SJSA1 (cell line): Measurements from ENCODE around the gene GDF11. TPM values are rescaled to one million over a fixed set of nuclear protein-coding genes. Genes with fewer than 3 reads are reported as not detected.
"Not testable (repeated sequence)": the region's sequence is repeated elsewhere in the genome, so short reads cannot be mapped to it uniquely, and the experiment has no call there.

Source experiments
- DNase-seq, 2 experiments: peaks; one replicate each; pipeline ENCODE4 v3.0.0-alpha.2; 2015 to 2020; ENCODE audit warnings: low spot score in 2 of 2, low read depth in 1 of 2
- H3K27ac ChIP-seq: fragments of 250-450 bp; sonication (Bioruptor Pico); 2 replicates; pipeline ENCODE4 v1.5.1; 2020; ENCODE audit warnings: mild to moderate bottlenecking, moderate library complexity
- H3K27me3 ChIP-seq: fragments of 250-450 bp; sonication (Bioruptor Pico); replicated peaks from 2 replicates; pipeline ENCODE4 v1.5.1; 2020; ENCODE audit warnings: mild to moderate bottlenecking, moderate library complexity
- H3K36me3 ChIP-seq: fragments of 250-450 bp; sonication (Bioruptor Pico); 2 replicates; pipeline ENCODE4 v1.5.1; 2020; ENCODE audit warnings: mild to moderate bottlenecking
- H3K4me1 ChIP-seq: fragments of 250-450 bp; sonication (Bioruptor Pico); replicated peaks from 2 replicates; pipeline ENCODE4 v1.6.1; 2021; ENCODE audit warnings: mild to moderate bottlenecking
- H3K4me3 ChIP-seq: fragments of 250-450 bp; sonication (Bioruptor Pico); 2 replicates; pipeline ENCODE4 v1.5.1; 2020; ENCODE audit warnings: mild to moderate bottlenecking
- H3K9me3 ChIP-seq: fragments of 250-450 bp; sonication (Bioruptor Pico); replicated peaks from 2 replicates; pipeline ENCODE4 v1.5.1; 2020; ENCODE audit warnings: mild to moderate bottlenecking
- total RNA-seq: library from RNA; depleted of rRNA; stranded (reverse); fragments of >200 nt; shearing (Covaris generic); gene quantifications from 2 replicates; pipeline ENCODE4 v1.2.3, GENCODE V29; 2014

Gene GDF11
- total RNA-seq, 1 experiment from 2014 or later = 2.7 TPM

DNA sequence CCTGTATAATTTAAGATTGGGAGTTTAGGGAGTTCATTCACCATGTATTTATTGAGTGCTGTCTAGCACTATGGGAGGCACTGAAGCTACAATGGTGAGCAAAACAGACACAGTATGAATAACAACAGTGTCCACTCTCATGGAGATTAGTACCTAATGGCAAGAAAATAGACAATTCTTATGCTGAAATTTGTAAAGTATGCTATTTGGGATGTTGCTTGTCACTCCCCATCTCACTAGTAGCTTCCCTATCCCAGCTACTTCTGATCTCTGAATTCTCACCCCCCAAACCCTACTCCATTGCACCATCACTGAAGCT lies 4.0 kb downstream of the GDF11 start:
- Histone ChIP-seq H3K27me3 (no peaks in the 10 kb centered on the region), H3K27ac (no peak overlapping the region), H3K36me3 (peaks cover 15% of the 10 kb centered on the region), H3K4me1 (peaks cover 14% of the 10 kb centered on the region), H3K4me3 (no peak overlapping the region), H3K9me3 (no peaks in the 10 kb centered on the region)
- DNase-seq = no peak

DNA sequence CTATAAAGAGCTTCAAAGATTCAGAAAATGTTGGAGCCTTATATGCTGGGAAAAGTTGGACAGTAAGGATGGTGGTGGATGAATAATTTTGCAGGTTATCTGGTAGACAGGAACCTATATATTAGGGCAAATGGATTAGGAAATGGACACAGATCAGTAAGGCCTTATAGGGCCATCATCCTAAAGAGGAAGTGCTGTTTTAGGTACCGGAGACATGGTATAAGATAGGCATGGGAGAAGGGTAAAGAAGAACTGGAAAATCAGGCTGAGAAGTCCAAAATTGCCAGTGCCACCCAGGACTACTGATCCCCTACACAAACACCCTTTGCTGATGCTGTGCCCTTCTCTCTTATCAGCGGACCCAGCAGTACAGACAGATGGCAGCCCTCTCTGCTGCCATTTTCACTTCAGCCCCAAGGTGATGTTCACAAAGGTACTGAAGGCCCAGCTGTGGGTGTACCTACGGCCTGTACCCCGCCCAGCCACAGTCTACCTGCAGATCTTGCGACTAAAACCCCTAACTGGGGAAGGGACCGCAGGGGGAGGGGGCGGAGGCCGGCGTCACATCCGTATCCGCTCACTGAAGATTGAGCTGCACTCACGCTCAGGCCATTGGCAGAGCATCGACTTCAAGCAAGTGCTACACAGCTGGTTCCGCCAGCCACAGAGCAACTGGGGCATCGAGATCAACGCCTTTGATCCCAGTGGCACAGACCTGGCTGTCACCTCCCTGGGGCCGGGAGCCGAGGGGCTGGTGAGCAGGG lies 5.5 kb downstream of the GDF11 start:
- Histone ChIP-seq H3K27ac (no peak overlapping the region), H3K4me3 (no peak overlapping the region), H3K9me3 (no peaks in the 10 kb centered on the region), H3K4me1 (peaks cover 10% of the 10 kb centered on the region), H3K27me3 (no peaks in the 10 kb centered on the region), H3K36me3 (peaks cover 31% of the 10 kb centered on the region)
- no peak for DNase-seq

DNA sequence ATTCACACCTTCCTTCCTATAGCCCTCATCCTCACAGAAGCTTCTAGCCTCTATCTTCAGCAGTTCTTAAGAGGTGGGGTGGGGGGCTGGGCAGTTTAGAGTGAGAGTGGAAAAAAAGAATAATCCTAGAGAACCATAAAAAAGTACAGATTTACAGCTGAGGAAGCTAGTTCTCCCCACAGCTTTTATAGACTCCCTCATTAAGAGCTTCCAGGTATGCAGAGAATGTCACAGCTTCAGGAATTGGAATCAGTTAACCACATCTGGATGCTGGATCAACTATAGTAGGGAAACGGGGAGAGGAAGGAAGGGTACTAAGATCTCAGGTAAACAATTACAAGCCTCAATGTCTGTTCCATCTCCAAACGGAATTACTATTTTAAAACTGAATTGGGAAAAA lies 12.3 kb downstream of the GDF11 start:
- H3K4me3 ChIP-seq = no peak overlapping the region
- no peak for DNase-seq
- H3K27me3 ChIP-seq = no peaks in the 10 kb centered on the region
- no peak overlapping the region for H3K27ac ChIP-seq
- H3K36me3 ChIP-seq = peaks cover 94% of the 10 kb centered on the region
- no peaks in the 10 kb centered on the region for H3K4me1 ChIP-seq
- no peaks in the 10 kb centered on the region for H3K9me3 ChIP-seq

DNA sequence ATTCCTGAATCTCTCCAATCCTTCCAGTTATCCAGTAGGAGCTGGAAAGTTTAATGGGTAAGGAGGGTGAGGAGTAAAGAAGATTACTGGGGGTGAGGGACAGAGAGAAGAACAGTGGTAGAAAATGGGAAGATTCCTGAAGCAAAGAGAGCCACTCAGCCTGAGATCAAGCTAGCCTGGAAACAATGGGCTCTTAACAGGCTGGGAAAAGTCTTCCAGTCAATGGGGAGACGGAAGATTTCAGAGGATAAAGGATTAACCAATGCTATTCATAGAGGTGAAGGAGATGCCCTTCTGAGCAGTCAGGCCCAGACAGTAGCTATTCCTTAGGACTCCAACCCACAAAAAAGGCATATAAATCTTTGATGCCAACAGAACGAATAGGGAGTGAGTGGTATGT lies 14.8 kb downstream of the GDF11 start:
- H3K27ac ChIP-seq = no peak overlapping the region
- peaks cover 94% of the 10 kb centered on the region for H3K36me3 ChIP-seq
- no peak overlapping the region for H3K4me3 ChIP-seq

DNA sequence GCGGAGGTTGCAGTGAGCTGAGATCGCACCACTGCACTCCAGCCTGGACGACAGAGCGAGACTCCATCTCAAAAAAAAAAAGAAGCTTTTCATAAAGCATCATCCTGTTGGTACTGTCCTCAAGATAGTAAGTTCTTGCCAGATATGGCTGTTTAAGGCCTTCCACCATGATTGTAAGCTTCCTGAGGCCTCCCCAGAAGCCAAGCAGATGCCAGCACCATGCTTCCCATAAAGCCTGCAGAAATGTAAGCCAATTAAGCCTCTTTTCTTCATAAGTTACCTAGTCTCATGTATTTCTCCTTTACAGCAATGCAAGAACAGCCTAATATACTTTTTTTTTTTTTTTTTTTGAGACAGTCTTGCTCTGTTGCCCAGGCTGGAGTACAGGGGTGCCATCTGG lies 15.7 kb downstream of the GDF11 start:
- H3K9me3 ChIP-seq, DNase-seq, H3K4me3 ChIP-seq, H3K4me1 ChIP-seq, H3K27ac ChIP-seq, H3K27me3 ChIP-seq: not testable (repeated sequence)
- H3K36me3 ChIP-seq = peaks cover 92% of the 10 kb centered on the region

More for the DNA sequence above, 14.8 kb downstream of the GDF11 start:
- H3K27me3 ChIP-seq = no peaks in the 10 kb centered on the region
- no peaks in the 10 kb centered on the region for H3K9me3 ChIP-seq
- H3K4me1 ChIP-seq = no peaks in the 10 kb centered on the region
- no peak for DNase-seq

DNA sequence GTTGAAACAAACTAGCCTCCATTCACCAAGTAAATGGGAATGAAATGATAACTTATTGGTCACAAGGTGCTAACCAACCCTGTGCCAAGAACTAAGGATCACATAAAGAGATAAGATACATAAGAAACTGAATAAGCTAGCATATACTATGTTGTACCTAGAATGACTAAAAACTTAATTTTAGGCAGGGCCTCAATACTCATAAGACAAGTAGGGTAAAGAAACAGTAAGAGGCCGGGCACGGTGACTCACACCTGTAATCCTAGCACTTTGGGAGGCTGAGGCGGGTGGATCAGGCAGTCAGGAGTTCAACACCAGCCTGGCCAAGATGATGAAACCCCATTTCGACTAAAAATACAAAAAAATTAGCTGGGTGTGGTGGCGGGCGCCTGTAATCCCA lies 17.7 kb downstream of the GDF11 start:
- Histone ChIP-seq H3K27me3 (no peaks in the 10 kb centered on the region), H3K27ac (no peak overlapping the region), H3K9me3 (no peaks in the 10 kb centered on the region), H3K4me3 (no peak overlapping the region), H3K36me3 (peaks cover 78% of the 10 kb centered on the region), H3K4me1 (no peaks in the 10 kb centered on the region)
- DNase-seq = no peak

DNA sequence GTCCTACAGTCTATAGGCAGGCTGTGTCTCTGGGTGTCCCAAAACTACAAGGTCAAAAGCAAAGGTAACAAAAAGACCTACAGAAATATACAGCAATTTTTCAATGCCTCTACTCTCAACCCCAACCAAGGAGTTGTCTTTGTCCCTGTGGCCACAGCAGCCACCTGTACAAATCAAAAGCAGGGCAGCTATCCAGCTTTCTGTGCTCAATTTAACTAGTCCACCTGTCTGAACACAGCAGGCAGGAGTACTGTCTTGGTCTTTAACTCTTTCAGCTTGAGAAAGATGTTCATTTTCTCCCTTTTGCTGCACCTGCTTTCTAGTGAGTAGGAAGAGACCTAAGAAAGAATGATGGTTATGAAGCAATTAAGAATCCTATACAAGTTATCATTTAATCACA lies 19.7 kb downstream of the GDF11 start:
- no peak overlapping the region for H3K27ac ChIP-seq
- no peaks in the 10 kb centered on the region for H3K4me1 ChIP-seq
- H3K27me3 ChIP-seq = no peaks in the 10 kb centered on the region
- H3K36me3 ChIP-seq = peaks cover 68% of the 10 kb centered on the region
- DNase-seq = no peak
- H3K4me3 ChIP-seq = no peak overlapping the region
- H3K9me3 ChIP-seq = no peaks in the 10 kb centered on the region

DNA sequence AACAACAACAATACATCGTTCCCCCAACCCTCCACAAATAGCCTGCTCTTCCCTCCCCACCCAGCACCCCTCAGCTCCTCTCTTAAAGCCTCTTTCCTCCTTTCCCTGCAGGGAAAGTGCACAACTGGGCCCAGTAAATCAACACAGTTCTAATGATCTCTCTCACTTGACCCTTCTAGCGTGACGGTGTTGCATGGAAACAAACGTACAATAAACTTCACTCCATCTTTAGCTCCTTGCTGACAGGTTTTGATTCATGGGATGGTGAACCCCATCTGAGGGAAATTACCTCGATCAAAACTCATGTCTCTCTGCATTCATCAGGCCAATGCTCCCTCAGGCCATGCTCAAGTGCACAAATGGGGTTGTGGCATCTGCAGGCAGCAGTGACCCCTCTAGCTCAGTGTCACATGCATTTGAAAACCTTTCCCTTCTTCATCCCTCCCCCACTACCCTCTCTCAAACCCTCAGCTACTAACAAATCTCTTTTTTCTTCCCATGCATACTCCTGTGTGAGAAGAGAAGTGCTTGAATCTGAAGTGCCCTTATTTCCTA lies 22.9 kb downstream of the GDF11 start:
- Histone ChIP-seq H3K27ac (no peak overlapping the region), H3K9me3 (no peaks in the 10 kb centered on the region), H3K36me3 (peaks cover 61% of the 10 kb centered on the region), H3K4me1 (no peaks in the 10 kb centered on the region), H3K27me3 (no peaks in the 10 kb centered on the region), H3K4me3 (no peak overlapping the region)
- no peak for DNase-seq

DNA sequence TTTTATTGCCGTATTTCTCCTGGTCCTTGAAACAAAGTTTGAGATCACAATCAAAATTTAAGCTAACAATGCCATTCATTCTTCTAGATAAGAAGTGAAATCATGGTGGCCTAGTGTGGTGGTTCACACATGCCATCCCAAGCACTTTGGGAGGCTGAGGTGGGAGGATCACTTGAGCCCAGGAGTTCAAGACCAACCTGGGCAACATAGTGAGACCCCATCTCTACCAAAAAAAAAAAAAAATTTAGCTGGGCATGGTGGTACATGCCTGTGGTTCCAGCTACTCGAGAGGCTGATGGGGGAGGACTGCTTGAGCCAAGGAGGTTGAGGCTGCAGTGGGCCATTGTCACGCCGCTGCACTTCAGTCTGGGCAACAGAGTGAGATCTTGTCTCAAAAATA lies 24.2 kb downstream of the GDF11 start:
- no peak for DNase-seq
- Histone ChIP-seq H3K9me3 (no peaks in the 10 kb centered on the region), H3K27me3 (no peaks in the 10 kb centered on the region)

DNA sequence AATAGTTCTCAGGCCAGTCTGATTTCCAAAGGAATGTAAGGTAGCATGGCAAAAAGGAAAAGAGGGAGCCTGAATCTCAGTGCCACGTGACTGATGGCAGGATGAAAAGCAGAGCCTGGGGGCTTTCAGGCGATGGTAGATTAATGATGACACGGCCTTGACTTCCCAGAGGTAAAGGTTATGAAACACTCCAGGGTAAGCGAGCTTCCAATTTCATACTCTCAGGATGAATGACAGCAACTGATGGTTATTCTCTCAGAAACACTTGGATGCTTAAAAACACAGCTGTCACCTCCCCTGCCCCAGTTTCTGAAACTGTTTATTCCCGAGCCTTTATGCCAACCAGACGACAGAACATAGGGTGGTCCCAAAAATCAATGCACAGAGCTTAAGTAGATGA lies 28.8 kb downstream of the GDF11 start:
- Histone ChIP-seq H3K4me3 (no peak overlapping the region), H3K36me3 (peaks cover 61% of the 10 kb centered on the region), H3K27me3 (no peaks in the 10 kb centered on the region), H3K27ac (no peak overlapping the region), H3K4me1 (no peaks in the 10 kb centered on the region), H3K9me3 (no peaks in the 10 kb centered on the region)
- DNase-seq = no peak

More for the DNA sequence above, 24.2 kb downstream of the GDF11 start:
- Histone ChIP-seq H3K4me3 (no peak overlapping the region), H3K4me1 (no peaks in the 10 kb centered on the region), H3K27ac (no peak overlapping the region), H3K36me3 (peaks cover 59% of the 10 kb centered on the region)

DNA sequence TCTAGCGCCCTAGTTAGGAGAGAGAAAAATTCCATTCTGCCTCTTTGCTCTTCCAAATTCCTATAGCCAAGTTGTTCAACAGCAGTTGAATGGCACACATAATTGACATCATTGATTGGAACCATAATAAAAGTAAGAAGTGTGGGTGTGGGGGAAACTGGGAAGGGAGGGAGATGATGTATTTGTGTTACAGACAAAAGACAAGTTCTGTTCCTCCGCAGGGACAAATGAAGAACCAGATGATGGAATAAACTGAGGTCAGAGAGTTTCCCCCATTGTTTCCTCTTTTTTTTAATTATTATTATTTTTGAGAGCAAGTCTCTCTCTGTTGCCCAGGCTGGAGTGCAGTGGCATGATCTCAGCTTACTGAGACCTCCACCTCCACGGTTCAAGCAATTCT lies 34.9 kb downstream of the GDF11 start:
- peaks cover 5% of the 10 kb centered on the region; the same call in 1 of the 2 replicates for H3K4me1 ChIP-seq
- no peak overlapping the region for H3K4me3 ChIP-seq
- H3K27me3 ChIP-seq = no peaks in the 10 kb centered on the region
- peaks cover 76% of the 10 kb centered on the region for H3K36me3 ChIP-seq
- H3K9me3 ChIP-seq = no peaks in the 10 kb centered on the region
- no peak overlapping the region for H3K27ac ChIP-seq
- no peak for DNase-seq

DNA sequence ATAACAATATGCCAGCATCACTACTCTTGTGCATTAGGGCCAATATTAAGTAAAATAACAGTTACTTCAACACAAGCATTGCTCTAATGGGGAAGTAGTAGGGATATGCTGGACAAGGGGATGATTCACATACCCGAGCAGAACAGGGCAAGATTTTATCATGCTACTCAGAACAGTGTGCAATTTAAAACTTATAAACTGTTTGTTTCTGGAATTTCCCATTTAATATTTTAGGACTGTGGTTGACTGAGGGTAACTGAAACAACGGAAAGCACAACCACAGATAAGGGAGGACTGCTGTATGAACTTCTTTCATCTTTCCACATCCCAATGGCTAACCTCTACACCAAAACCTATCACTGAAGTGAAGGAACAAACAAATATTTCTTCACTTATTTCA lies 37.8 kb downstream of the GDF11 start:
- peaks cover 5% of the 10 kb centered on the region; the same call in 1 of the 2 replicates for H3K4me1 ChIP-seq
- H3K27ac ChIP-seq = no peak overlapping the region
- no peak for DNase-seq

DNA sequence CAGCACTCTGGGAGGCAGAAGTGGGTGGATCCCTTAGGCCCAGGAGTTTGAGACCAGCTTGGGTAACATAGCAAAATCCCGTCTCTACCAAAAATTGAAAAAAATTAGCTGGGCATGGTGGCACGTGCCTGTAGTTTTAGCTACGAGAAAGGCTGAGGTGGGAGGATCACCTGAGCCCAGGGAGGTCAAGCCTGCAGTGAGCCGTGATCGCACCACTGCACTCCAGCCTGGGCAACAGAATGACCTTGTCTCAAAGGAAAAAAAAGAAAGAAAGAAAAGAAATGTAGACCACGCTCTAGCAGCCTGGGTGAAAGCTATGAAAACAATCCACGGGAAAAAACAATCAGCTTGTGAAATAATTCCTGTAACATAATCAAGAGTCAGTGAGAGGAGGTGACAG lies 45.6 kb downstream of the GDF11 start:
- H3K4me1 ChIP-seq = no peaks in the 10 kb centered on the region
- no peak overlapping the region for H3K4me3 ChIP-seq
- no peak overlapping the region for H3K27ac ChIP-seq
- no peak for DNase-seq
- H3K36me3 ChIP-seq = peaks cover 95% of the 10 kb centered on the region
- no peaks in the 10 kb centered on the region for H3K27me3 ChIP-seq
- H3K9me3 ChIP-seq = no peaks in the 10 kb centered on the region

More for the DNA sequence above, 37.8 kb downstream of the GDF11 start:
- H3K36me3 ChIP-seq = peaks cover 88% of the 10 kb centered on the region
- H3K4me3 ChIP-seq = no peak overlapping the region
- H3K9me3 ChIP-seq = no peaks in the 10 kb centered on the region
- no peaks in the 10 kb centered on the region for H3K27me3 ChIP-seq

DNA sequence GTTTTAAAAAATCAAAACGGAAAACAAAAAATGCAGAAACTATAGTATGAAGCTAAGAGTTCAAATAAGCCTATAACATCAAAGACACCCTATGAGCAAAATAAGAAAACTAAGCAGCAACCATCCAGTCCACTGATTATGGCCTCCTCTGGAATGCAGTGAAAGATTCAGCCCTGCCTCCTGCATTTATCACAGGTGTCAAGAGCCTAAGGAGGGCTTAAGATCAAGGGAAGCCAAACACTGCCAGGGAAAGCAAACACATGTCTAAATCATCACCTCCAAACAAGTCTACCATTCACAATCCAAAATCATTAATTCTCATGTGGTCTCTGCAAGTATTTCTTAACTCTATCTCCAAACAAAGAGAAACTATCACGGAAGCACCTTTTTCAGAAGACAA lies 46.2 kb downstream of the GDF11 start:
- no peak for DNase-seq
- Histone ChIP-seq H3K4me1 (no peaks in the 10 kb centered on the region), H3K36me3 (peaks cover 95% of the 10 kb centered on the region), H3K4me3 (no peak overlapping the region), H3K27ac (no peak overlapping the region), H3K9me3 (no peaks in the 10 kb centered on the region), H3K27me3 (no peaks in the 10 kb centered on the region)

DNA sequence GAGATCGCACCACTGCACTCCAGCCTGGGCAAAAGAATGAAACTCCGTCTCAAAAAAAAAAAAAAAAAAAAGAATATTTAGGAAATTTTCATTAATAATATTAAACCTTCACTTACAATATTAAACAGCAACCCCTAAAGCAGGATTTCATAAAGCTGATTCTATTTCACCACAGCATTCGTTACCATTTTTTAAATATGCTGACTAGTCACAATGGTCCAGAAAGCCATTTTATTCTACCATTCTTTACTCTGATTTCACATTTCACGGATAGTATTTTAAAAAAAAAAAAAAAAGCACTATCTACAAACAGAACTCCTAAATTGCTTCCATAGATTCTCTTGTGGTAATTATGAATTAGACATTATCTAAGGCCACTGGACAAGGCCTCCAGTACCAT lies 47.0 kb downstream of the GDF11 start:
- DNase-seq = no peak
- H3K27me3 ChIP-seq = no peaks in the 10 kb centered on the region
- no peak overlapping the region for H3K27ac ChIP-seq
- no peaks in the 10 kb centered on the region for H3K4me1 ChIP-seq
- H3K9me3 ChIP-seq = no peaks in the 10 kb centered on the region
- H3K36me3 ChIP-seq = peaks cover 95% of the 10 kb centered on the region
- H3K4me3 ChIP-seq = no peak overlapping the region
